Measurements from ENCODE around the gene MUC21.
"Not testable (repeated sequence)": the region's sequence is repeated elsewhere in the genome, so short reads cannot be mapped to it uniquely, and the experiment has no call there.

MUC21 gene

DNA sequence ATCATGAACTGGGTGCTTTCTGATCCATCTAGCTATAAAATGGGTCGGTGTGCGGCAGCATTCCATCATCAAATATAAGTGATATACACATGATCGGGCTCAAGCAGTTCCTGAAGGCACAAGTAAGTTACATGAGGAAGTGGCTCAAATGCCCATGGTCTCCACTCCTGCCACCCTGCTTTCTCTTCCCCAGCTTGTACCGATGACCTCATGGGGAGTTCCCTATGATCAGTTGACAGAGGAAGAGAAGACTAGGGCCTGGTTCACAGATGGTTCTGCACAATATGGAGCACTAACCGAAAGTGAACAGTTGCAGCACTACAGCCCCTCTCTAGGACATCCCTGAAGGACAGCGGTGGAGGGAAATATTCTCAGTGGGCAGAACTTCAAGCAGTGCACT, 14.3 kb upstream of the MUC21 start:
- not testable (repeated sequence) for DNase-seq (ENCODE audit: low spot score)

DNA sequence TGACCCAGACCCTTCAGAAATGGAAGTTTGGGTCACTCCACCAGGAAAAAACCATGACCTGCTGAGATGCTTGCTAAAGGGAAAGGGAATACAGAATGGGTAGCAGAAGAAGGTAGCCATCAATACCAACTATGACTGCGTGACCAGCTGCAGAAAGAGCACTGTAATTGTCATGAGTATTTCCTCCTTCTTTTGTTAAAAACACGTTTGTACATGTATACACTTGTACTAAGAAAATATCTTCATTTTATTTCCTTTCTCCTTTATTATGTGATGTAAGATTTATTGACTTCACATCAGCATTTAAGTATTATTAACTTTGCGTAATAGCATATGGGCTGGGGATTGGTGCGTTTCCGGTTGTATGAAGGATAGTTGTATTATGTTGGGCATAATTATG, 12.6 kb upstream of the MUC21 start:
- no peak for DNase-seq (ENCODE audit: low spot score)

DNA sequence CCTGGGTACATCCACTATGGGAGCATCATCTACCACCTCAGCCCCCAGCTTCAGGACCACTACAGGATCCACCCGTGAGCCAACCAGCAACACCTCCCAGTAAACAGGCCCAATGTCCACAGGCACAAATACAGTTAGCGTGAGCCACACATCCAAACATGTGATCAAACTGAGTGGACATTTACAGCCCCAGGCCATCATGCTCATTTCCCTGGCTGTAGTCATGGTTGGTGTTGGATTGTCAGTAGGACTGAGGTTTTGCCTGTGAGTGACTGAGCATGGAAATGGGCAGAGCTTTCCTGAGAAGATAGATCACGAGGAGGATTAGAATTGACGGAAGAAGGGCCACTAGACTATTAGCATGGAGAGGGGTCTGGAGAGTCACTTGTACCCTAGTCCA, 10.7 kb upstream of the MUC21 start:
- no peak for DNase-seq (ENCODE audit: low spot score)

DNA sequence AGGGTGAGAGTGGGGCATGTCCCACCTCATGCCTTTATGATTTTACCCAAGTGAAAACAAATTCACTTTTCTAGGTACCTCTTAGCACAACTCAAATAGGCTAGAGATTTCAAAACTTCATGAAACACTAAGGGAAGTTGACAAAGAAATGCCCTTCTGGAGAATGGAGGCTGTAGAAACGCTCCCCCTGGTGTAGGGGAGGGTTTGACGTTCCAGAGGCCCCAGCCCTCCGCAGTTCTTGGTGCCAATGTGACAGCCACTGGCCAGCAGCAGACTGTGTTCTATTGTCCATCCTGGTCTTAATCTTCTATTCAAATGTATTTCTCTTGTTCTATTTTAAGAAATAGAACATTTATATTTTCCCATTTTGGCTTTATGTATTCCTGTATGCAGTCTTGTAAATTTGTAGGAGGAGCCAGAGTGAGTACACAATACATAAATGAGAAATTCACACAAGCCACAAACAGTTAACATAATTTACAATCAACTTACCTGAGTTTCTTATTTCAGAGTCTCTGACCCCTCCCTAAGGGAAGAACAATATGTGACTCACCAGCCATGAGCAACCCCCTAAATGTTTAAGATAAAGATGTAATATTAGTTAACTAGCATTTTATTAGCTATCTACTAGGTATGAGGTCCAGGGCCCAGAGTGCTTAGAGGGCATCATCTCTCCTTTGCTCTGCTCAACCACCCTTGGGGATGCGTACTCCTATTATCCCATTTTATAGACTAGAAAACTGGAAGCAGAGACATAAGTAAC, 8.8 kb upstream of the MUC21 start:
- DNase-seq (ENCODE audit: low spot score) = peak; percentile 41

DNA sequence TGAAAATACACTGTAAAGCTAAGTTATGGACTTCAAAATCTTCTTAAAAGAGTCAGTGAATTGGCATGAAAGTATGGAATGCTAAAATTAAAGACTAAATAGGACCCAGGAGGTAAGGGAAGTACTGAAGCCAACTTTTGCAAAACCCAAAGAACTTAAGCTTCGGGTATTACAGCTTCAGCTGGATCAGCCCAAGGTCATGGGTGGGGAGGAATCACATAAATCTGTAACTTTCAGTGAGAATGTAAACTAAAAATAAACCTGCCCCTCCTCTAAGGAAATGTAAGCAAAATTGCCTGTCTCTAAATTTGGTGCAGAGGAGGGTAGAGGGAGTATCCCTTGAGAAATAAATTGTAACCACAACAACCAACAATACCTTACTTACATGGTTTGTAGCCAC, 4.4 kb upstream of the MUC21 start:
- DNase-seq (ENCODE audit: low spot score) = no peak

DNA sequence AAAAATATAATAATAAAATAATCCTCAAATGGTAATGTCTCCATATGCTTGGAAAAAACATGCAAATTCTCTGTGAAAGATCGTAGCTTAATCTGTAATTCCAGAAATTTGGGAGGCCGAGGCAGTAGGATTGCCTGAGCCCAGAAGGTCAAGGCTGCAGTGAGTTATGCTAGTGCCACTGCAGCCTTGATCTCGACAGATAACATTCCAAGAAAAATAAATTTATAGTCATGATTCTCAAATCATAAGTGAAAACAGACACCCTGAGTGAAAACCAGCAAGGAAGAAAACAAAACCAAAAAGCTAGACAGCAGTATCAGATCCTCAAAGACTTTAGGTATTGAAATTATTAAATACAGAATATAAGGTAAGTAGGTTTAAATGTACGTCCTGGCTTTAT, 3.8 kb upstream of the MUC21 start:
- DNase-seq (ENCODE audit: low spot score) = no peak

DNA sequence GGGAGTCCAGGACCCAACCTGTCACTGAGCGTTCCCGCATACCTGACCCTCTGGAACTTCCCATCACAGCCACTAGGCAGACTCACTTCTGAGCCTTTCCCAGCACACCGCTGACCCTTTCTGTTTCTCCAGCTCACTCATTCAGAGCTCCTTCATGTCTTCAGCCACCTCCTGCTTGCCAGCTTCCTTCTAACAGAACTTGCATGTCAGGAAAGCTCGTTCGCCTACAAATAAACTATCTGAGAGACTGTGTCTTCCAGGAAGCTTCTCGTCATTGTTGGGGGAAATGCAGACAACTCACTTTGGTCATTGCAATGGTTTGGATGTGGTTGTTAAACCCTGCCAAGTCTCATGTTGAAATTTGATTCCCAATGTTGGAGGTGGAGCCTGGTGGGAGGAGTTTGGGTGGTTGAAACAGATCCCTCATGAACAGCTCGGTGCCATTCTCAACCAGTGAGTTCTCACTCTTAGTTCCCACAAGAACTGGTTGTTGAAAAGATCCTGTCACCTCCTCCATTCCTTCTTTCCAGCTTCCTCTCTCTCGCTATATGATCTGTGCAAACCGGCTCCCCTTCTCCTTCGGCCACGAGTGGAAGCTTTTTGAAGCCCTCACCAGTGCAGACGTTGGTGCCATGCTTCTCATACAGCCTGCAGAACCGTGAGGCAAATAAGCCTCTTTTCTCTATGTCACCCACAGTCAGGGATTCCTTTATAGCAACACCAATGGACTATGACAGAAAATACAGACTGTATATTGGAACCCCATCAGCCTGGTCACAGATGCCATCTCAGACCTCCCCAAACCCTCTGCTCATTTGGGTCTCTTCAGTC, 1.4 kb upstream of the MUC21 start:
- peak; percentile 78 for DNase-seq (ENCODE audit: low spot score)

DNA sequence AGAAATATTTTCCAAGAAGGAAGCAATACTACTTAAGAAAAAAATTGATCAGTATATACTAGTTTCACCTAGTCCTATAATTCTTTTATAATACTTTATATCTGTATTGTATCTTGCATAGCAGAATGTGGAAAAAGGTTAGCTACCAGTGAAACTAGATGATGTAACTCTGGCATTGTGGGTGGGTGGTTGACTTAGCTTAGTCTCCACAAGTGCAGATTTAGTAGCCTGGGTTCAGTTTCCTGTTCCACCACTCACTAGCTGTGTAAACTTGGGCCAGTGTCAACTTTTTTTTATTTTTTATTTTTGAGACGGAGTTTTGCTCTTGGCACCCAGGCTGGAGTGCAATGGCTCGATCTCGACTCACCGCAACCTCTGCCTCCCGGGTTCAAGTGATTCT, 2.0 kb downstream of the MUC21 start:
- DNase-seq (ENCODE audit: low spot score) = no peak

DNA sequence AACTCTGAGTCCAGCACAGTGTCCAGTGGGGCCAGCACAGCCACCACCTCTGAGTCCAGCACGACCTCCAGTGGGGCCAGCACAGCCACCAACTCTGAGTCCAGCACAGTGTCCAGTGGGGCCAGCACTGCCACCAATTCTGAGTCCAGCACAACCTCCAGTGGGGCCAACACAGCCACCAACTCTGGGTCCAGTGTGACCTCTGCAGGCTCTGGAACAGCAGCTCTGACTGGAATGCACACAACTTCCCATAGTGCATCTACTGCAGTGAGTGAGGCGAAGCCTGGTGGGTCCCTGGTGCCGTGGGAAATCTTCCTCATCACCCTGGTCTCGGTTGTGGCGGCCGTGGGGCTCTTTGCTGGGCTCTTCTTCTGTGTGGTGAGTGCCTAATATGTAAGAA, 3.8 kb downstream of the MUC21 start:
- no peak for DNase-seq (ENCODE audit: low spot score)

DNA sequence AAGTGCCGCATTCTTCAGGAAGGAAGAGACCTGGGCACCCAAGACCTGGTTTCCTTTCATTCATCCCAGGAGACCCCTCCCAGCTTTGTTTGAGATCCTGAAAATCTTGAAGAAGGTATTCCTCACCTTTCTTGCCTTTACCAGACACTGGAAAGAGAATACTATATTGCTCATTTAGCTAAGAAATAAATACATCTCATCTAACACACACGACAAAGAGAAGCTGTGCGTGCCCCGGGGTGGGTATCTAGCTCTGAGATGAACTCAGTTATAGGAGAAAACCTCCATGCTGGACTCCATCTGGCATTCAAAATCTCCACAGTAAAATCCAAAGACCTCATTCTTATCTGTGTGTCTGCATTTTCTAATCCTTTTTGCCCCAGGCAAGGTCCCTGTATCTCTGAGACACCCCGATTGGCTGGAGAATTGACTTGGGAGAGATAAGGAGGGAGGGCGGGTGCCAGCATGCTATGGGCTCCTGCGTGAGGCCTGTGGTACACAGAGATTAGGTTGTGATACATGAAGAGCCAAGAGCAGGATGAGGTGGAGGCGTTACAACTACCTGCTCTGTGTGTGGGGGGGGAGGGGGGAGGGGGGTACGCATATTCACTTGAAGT, 4.8 kb downstream of the MUC21 start:
- no peak for DNase-seq (ENCODE audit: low spot score)

DNA sequence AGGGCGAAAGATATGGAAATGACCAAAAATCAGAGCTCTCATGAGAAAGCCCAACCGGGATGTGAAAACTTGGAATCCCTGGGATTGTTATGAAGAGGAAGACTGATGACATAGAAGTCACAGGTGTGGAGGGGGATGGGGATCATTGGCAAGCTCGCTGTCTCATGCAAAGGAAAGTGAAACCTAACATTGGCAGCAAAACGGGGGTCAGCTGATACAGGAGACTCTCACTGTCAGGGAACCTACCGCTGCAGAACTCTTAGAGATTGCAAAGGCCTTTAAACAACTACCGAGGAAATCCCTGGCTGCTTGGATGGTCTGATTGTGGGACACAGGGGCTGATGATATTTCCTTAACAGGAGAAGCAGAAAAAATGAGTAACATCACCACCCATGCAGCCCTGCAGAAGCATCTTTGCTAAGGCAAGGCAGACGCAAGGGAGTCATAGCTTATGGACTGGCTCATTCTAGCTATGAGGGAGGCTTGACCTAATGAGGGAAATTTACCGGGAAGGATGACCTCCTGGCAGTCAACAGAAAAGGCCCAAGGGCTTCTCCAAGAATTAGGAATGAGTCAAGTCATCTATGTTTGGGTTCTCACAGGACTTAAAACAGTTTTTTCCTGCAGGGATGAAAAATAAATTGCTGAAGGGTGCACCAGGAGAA, 7.0 kb downstream of the MUC21 start:
- no peak for DNase-seq (ENCODE audit: low spot score)

DNA sequence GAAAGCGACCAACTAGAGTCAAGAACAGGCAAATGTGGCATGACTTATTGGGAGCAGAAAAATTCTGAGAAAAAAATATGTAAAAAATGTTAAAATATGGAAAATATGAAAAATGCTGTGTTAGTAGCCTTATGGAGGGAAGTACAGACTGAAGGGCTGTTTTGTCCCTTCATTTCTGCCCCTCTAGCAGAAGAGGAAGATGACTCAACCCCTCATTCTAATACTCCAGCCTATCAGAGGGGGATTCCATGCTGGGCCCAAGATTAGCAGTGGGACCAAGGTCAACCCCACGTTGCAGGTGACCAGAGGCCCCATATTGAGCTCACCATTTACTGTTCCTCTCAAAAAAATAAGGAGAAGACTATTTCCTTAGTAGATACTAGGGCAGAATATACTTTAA, 8.4 kb downstream of the MUC21 start:
- DNase-seq (ENCODE audit: low spot score) = no peak

DNA sequence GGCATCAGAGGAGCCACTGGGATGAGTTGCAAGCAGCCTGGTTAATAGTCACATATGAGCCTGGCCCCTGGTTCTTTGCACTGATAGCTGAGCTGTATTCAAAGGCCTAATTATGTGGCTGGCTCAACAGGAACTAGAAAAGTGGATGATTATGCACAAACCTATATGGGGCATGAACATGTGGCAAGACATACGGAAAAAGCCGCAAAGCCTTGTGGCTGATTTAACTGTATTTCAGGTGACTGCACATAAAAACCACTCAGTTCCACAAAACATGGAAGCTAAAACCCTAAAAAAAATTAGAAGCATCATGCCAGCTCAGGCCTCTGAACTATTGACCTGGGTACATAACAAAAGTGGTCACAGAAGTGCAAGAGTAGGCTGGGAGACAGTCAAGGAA, 13.8 kb downstream of the MUC21 start:
- DNase-seq (ENCODE audit: low spot score) = no peak

DNA sequence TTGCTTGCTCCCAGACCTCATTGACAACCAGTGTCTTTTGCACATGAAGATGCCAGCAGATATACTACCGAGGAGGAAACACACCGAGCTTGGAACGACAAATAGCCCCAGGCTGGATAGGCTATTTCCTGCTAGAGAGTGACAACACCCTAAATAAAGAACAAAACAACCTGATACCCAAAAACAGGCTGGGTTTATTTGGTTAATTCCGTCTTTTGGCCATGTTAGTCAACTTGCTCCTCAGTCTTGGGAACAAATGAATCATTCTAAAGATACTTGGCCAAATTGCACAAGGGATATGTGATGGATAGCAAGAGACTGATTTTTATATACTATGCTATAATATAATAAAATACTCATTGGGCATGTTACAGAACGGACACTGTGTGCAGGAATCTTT, 15.3 kb downstream of the MUC21 start:
- no peak for DNase-seq (ENCODE audit: low spot score)

DNA sequence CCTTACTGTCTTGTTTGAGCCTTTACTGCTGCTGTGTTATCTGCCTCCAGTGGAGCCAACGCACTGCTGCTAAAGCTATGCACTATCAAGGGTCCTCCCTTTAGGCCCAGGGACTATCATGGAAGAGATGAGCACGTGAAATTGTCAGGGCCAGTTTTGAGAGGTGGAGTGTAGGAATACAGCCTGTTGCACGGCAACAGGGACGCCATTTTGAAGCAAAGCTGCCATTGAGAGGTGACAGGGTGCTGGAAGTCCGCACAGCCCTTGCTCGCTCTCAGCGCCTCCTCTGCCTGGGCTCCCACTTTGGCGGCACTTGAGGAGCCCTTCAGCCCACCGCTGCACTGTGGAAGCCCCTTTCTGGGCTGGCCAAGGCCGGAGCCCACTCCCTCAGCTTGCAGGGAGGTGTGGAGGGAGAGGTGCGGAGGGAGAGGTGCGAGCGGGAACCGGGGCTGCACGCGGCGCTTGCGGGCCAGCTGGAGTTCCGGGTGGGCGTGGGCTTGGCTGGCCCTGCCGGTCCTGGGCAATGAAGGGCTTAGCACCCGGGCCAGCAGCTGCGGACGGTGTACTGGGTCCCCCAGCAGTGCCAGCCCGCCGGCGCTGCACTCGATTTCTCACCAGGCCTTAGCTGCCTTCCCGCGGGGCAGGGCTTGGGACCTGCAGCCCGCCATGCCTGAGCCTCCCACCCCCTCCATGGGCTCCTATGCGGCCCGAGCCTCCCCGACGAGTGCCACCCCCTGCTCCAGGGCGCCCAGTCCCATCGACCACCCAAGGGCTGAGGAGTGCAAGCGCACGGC, 16.7 kb downstream of the MUC21 start:
- not testable (repeated sequence) for DNase-seq (ENCODE audit: low spot score)

DNA sequence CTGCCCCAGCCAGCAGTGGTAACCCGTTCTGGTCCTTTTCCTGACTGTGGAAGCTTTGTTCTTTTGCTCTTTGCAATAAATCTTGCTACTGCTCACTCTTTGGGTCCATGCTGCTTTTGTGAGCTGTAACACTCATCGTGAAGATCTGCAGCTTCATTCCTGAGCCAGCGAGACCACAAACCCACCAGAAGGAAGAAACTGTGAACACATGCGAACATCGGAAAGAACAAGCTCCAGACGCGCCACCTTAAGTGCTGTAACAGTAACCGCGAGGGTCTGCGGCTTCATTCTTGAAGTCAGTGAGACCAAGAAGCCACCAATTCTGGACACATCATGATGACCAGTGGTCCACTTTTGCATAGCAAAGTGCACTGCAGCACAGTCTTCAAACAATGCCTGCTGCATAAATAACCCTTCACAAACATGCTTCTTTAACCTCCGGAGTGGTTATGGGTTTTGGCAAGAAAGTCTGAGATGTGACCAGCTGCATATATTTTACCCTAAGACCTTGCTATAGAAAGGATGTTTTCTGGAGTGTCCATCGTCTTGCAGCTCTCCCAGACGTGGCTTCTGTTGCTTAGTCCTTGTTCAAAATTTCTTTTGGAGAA, 17.9 kb downstream of the MUC21 start:
- DNase-seq (ENCODE audit: low spot score) = no peak

DNA sequence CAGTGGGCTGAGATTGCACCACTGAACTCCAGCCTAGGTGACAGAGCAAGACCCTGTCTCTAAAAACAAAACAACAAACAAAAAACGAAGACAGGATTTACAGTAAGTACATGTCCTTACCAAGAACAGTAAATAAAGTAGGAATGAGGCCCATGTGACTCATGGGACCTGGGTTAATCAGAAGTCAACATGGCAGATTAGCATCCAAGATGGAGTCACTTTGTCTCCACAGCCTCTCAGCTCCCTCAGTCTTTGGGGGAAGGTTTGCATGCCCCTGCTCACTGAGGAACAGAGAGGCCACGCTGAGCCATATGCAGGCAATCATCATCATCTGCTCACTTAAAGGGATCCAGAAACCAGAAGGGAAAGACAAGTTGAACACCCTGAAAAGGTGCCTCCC, 19.0 kb downstream of the MUC21 start:
- no peak for DNase-seq (ENCODE audit: low spot score)

DNA sequence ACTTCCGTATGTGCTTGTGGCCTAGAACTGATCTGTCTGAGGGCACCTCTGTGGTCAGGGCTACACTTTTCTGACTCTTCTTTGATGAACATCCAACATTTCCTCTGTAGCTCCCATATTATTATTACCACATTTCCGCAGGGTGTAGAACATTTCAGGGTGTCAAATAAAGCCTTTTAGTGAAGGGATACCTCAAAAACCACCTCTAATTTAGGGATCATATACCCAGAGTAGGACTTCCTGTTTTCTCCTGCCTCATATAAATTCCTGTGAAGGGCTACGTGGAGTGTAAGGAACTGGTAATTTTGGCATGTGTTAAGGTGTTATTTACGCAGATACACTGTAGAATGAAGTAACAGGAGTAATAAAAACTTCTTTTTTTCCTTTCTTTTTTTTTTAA, 21.3 kb downstream of the MUC21 start:
- DNase-seq (ENCODE audit: low spot score) = no peak

DNA sequence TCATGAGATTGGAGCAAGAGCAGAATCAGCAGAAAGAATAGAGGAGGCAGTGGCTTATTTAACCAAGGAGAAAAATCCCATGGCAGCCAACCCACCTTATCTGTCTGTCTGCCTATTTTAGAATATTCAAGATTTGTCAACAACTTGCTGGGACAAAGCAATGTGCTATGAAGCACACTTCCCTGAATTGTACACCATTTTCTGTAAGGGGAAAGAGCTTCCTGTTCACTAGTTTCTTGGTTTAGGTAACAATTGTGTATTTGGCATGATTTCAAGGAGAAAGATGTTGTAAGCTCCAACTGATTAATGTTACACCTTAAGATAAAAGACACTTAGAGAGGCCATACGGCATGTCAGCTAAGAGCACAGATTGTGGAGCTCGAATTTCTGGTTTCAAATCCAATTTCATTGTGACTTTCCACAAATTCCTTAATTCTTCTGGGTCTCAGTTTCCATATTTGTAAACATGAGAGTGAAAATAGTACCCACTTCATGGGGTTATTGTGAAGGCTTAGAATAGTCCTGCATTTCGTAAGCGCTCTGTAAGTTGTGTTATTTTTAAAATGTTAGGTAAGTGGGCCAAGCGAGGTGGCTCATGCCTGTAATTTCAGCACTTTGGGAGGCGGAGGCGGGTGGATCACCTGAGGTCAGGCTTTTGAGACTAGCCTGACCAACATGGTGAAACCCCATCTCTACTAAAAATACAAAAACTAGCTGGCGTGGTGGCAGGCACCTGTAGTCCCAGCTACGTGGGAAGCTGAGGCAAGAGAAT, 21.9 kb downstream of the MUC21 start:
- DNase-seq (ENCODE audit: low spot score) = no peak

DNA sequence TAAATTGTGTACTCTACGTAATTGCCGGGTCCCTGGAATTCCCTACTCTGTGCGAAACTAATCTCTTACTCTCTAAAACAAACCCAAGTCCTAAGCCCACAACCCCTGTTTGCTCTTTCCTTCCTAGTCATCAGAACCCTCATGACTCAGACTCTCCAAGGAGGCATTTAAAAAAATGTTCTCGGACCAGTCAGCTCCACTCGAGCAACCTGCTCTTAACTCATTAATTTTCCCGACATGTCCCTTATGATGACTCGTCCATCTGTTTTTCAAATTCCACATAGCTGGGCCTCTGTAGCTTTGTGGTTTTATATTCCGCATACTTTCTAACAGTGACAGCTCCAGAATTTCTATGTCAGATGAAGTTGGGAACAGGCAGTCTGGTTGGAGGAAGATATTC, 24.2 kb downstream of the MUC21 start:
- no peak for DNase-seq (ENCODE audit: low spot score)

DNA sequence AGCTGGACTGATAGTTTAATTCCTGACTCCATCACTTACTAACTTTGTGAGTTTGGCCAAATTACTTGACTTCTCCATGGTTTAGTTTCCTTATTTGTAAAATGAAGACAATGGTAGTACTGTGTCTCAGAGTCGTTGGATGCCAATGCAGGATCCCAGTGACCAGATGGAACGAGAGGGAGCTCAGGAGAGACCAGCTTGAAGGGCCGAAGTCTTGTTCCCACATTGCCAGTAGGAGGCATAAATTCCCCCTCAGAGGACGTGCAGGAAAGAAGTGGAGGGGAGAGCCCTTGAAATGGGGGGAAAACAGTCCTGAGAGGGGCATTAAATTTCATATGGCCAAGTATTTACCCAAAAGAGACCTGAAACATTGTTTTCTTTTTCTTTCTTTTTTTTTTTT, 24.6 kb downstream of the MUC21 start:
- peak; percentile 46 for DNase-seq (ENCODE audit: low spot score)
